H4 (cell line): Measurements from ENCODE around the gene SOD3. TPM values are rescaled to one million over a fixed set of nuclear protein-coding genes. Genes with fewer than 3 reads are reported as not detected.

Experiments used
- DNase-seq: peaks from one replicate; pipeline ENCODE4 v3.0.0-alpha.2; 2015; ENCODE audit warnings: low spot score
- total RNA-seq: library from RNA; depleted of rRNA; stranded (reverse); fragments of >200 nt; shearing (Covaris generic); gene quantifications from 2 replicates; pipeline ENCODE4 v1.2.3, GENCODE V29; 2014; rRNA removed

Gene SOD3
- total RNA-seq, 1 experiment from 2014 or later = not detected

GRCh38 chr4:24840826-24841543 is 45.6 kb downstream of the SOD3 start:
- DNase-seq = no peak

- DNase-seq = no peak
Observed at GRCh38 chr4:24842356-24842755, 47.0 kb downstream of the SOD3 start.

- DNase-seq = no peak
Observed at GRCh38 chr4:24843096-24843495, 47.7 kb downstream of the SOD3 start.

- DNase-seq = no peak
Observed at GRCh38 chr4:24845132-24845531, 49.8 kb downstream of the SOD3 start.

- no peak for DNase-seq
Observed at GRCh38 chr4:24845902-24846301, 50.5 kb downstream of the SOD3 start.

GRCh38 chr4:24846716-24847115 is 51.3 kb downstream of the SOD3 start:
- DNase-seq = no peak

GRCh38 chr4:24849351-24849750 is 54.0 kb downstream of the SOD3 start:
- DNase-seq = no peak

GRCh38 chr4:24849756-24850155 is 54.4 kb downstream of the SOD3 start:
- no peak for DNase-seq

Other genes starting within 250 kb of the SOD3 start
- gene DHX15, start 211.0 kb upstream of the SOD3 start, total RNA-seq = 181 and 224 TPM in 2 replicates
- 3.3 and 5.7 TPM in 2 replicates for gene CCDC149, start 117.5 kb downstream of the SOD3 start, total RNA-seq
- gene LGI2, start 235.4 kb downstream of the SOD3 start, total RNA-seq = 0.04 and 0.12 TPM in 2 replicates